H1 (cell line): ENCODE data around the gene FIZ1.

ENCODE experiments used
- CTCF ChIP-seq, 3 experiments: IDR thresholded peaks; 1 replicate in 2 of 3; 2 replicates in 1 of 3; pipeline versions ENCODE4 v1.5.1 to v1.6.1; 2011; ENCODE audit warnings: low read length in 3 of 3, mild to moderate bottlenecking in 3 of 3, inconsistent platforms in 2 of 3, low read depth in 1 of 3, moderate library complexity in 1 of 3; ENCODE audit not compliant: insufficient read depth in 1 of 3; ENCODE audit errors: control extremely low read depth in 1 of 3
- GABPA ChIP-seq: IDR thresholded peaks from 2 replicates; pipeline ENCODE4 v1.6.1; 2011; ENCODE audit warnings: mild to moderate bottlenecking, low read length, moderate library complexity, borderline replicate concordance; ENCODE audit not compliant: insufficient read depth
- GTF2F1 ChIP-seq: IDR thresholded peaks from 2 replicates; pipeline ENCODE4 v1.6.1; 2012; ENCODE audit warnings: low read depth, low read length, improper control_type of control experiment, borderline replicate concordance
- HDAC6 ChIP-seq: IDR thresholded peaks from one replicate; pipeline ENCODE4 v1.7.1; 2012; ENCODE audit warnings: low read depth, mild to moderate bottlenecking, inconsistent platforms, low read length, moderate library complexity
- JUND ChIP-seq: IDR thresholded peaks from 2 replicates; pipeline ENCODE4 v1.6.1; 2011; ENCODE audit warnings: mild to moderate bottlenecking, improper control_type of control experiment, low read length
- MAFK ChIP-seq: IDR thresholded peaks from 2 replicates; pipeline ENCODE4 v1.6.1; 2012; ENCODE audit warnings: low read depth, mild to moderate bottlenecking, improper control_type of control experiment, low read length
- NRF1 ChIP-seq: IDR thresholded peaks from 2 replicates; pipeline ENCODE4 v1.6.1; 2011; ENCODE audit warnings: mild to moderate bottlenecking, low read depth, low read length, improper control_type of control experiment
- POLR2A ChIP-seq, 2 experiments: IDR thresholded peaks; 1 replicate in 1 of 2; 2 replicates in 1 of 2; pipeline ENCODE4 v1.6.1; 2011; ENCODE audit warnings: low read depth in 2 of 2, low read length in 2 of 2, mild to moderate bottlenecking in 2 of 2; ENCODE audit errors: control extremely low read depth in 1 of 2
- RXRA ChIP-seq: IDR thresholded peaks from 2 replicates; pipeline ENCODE4 v1.6.1; 2011; ENCODE audit warnings: low read depth, mild to moderate bottlenecking, low read length, moderate library complexity; ENCODE audit not compliant: insufficient read depth
- SIN3A ChIP-seq, 2 experiments: IDR thresholded peaks in 1 of 2; conservative IDR thresholded peaks in 1 of 2; 2 replicates each; pipeline ENCODE4 v1.6.1; 2011 to 2012; ENCODE audit warnings: low read length in 2 of 2, improper control_type of control experiment in 1 of 2, low read depth in 1 of 2, mild to moderate bottlenecking in 1 of 2
- SP2 ChIP-seq: IDR thresholded peaks from 2 replicates; pipeline ENCODE4 v1.6.1; 2012; ENCODE audit warnings: mild to moderate bottlenecking, low read length, inconsistent platforms
- TAF1 ChIP-seq: IDR thresholded peaks from 2 replicates; pipeline ENCODE4 v1.6.1; 2011; ENCODE audit warnings: mild to moderate bottlenecking, low read depth, low read length
- YY1 ChIP-seq: IDR thresholded peaks from 2 replicates; pipeline ENCODE4 v1.6.1; 2011; ENCODE audit warnings: low read depth, mild to moderate bottlenecking, low read length

DNA sequence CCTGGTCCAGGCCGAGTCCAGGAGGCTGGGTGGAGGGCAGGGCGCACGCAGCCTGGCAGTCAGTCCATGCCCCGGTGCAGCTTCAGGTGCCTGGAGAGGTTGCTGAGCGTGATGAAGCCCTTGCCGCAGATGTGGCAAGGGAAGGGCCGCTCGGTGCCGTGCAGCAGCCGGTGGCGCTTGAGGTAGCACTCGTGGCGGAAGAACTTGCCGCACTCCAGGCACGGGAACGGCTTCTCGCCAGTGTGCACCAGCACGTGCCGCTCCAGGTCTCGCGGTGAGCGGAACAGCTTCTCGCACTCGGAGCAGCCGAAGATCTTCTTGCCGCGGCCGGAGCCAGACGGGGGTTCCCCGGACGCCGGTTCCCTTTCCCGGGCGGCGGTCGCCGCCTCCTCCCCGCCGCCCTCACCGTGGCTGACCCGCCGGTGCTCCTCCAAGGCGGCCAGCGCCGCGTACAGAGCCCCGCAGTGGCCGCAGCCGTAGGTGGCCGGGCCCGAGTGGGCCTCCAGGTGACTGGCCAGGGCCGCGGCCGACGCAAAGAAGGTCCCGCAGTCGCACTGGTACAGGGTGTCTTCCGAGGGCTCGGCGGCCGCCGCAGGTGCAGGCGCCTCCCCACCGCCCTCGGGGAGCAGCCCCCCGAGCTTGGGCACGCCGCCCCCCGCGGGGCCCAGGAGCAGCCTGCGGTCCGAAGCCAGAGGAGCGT, 6.8 kb downstream of the FIZ1 start:
- TF ChIP-seq MAFK (no peak), JUND (no peak), SP2 (no peak), HDAC6 (no peak), YY1 (no peak), GABPA (no peak), RXRA (no peak), POLR2A (IDR thresholded peaks at IDR 0.05; ENCODE audit: control extremely low read depth in 1 of 2, low read depth in 2 of 2, low read length in 2 of 2) (no peak), CTCF (IDR thresholded peaks at IDR 0.05; ENCODE audit: control extremely low read depth in 1 of 3, insufficient read depth in 1 of 3, low read depth in 1 of 3, low read length in 3 of 3) (no peak), GTF2F1 (no peak), TAF1 (no peak), NRF1 (no peak), SIN3A (conservative IDR thresholded peaks at IDR 0.05 in 1 of 2, IDR thresholded peaks at IDR 0.05 in 1 of 2; ENCODE audit: low read depth in 1 of 2, low read length in 2 of 2) (no peak)
